ENCODE measurements around the gene ABCA13.

Gene ABCA13

GRCh38 chr7:48311464-48312100 is 140.3 kb downstream of the ABCA13 start:
- no peaks in the 10 kb centered on the region for H3K9me3 ChIP-seq (ENCODE audit: insufficient read depth, low read depth, low read length)

GRCh38 chr7:48312151-48312550 is 140.9 kb downstream of the ABCA13 start:
- no peak for TF ChIP-seq EZH2phosphoT487 (IDR thresholded peaks at IDR 0.05; ENCODE audit: borderline replicate concordance)
- no peak for TF ChIP-seq CTCF (conservative IDR thresholded peaks at IDR 0.05; ENCODE audit: low read length)
- H3K4me1 ChIP-seq (ENCODE audit: insufficient read depth, low read length, poor library complexity, severe bottlenecking) = no peaks in the 10 kb centered on the region
- no peaks in the 10 kb centered on the region for H3F3A ChIP-seq (ENCODE audit: low read depth)
- H3K9me2 ChIP-seq (replicated peaks; ENCODE audit: low read depth, low read length) = no peaks in the 10 kb centered on the region
- no peaks in the 10 kb centered on the region for H3K9me3 ChIP-seq (ENCODE audit: insufficient read depth, low read depth, low read length)
- no peak overlapping the region for H3K9ac ChIP-seq (ENCODE audit: low read depth, low read length, poor library complexity, severe bottlenecking)
- no peak overlapping the region for H3K4me2 ChIP-seq (ENCODE audit: low read depth, low read length, poor library complexity, severe bottlenecking)
- H3K36me3 ChIP-seq (ENCODE audit: insufficient read depth, low read length) = no peaks in the 10 kb centered on the region
- H3K27me3 ChIP-seq (ENCODE audit: insufficient read depth, low read length, poor library complexity, severe bottlenecking) = no peaks in the 10 kb centered on the region
- no peaks in the 10 kb centered on the region for H4K20me1 ChIP-seq (ENCODE audit: insufficient read depth, low read length, poor library complexity, severe bottlenecking)
- H3K79me2 ChIP-seq (ENCODE audit: insufficient read depth, low read length) = no peaks in the 10 kb centered on the region
- no peak overlapping the region for H3K4me3 ChIP-seq (ENCODE audit: low read length, poor library complexity, severe bottlenecking)
- no peak overlapping the region for H2AFZ ChIP-seq (ENCODE audit: low read length)

More at GRCh38 chr7:48311464-48312100, 140.3 kb downstream of the ABCA13 start:
- no peaks in the 10 kb centered on the region for H3F3A ChIP-seq (ENCODE audit: low read depth)
- H3K79me2 ChIP-seq (ENCODE audit: insufficient read depth, low read length) = no peaks in the 10 kb centered on the region
- H3K4me3 ChIP-seq (ENCODE audit: low read length, poor library complexity, severe bottlenecking) = no peak overlapping the region
- H3K36me3 ChIP-seq (ENCODE audit: insufficient read depth, low read length) = no peaks in the 10 kb centered on the region
- H2AFZ ChIP-seq (ENCODE audit: low read length) = no peak overlapping the region
- H3K4me1 ChIP-seq (ENCODE audit: insufficient read depth, low read length, poor library complexity, severe bottlenecking) = no peaks in the 10 kb centered on the region
- no peaks in the 10 kb centered on the region for H4K20me1 ChIP-seq (ENCODE audit: insufficient read depth, low read length, poor library complexity, severe bottlenecking)
- no peaks in the 10 kb centered on the region for H3K27me3 ChIP-seq (ENCODE audit: insufficient read depth, low read length, poor library complexity, severe bottlenecking)
- H3K4me2 ChIP-seq (ENCODE audit: low read depth, low read length, poor library complexity, severe bottlenecking) = no peak overlapping the region
- no peaks in the 10 kb centered on the region for H3K9me2 ChIP-seq (replicated peaks; ENCODE audit: low read depth, low read length)
- no peak overlapping the region for H3K9ac ChIP-seq (ENCODE audit: low read depth, low read length, poor library complexity, severe bottlenecking)
- TF ChIP-seq CTCF (conservative IDR thresholded peaks at IDR 0.05; ENCODE audit: low read length) = no peak
- TF ChIP-seq EZH2phosphoT487 (IDR thresholded peaks at IDR 0.05; ENCODE audit: borderline replicate concordance) = no peak

- H3K36me3 ChIP-seq (ENCODE audit: insufficient read depth, low read length) = no peaks in the 10 kb centered on the region
These were observed 145.5 kb downstream of the ABCA13 start for GRCh38 chr7:48316768-48317167.

More at GRCh38 chr7:48316768-48317167, 145.5 kb downstream of the ABCA13 start:
- no peak overlapping the region for H3K9ac ChIP-seq (ENCODE audit: low read depth, low read length, poor library complexity, severe bottlenecking)
- H3K9me3 ChIP-seq (ENCODE audit: insufficient read depth, low read depth, low read length) = no peaks in the 10 kb centered on the region
- H2AFZ ChIP-seq (ENCODE audit: low read length) = no peak overlapping the region
- H3K9me2 ChIP-seq (replicated peaks; ENCODE audit: low read depth, low read length) = no peaks in the 10 kb centered on the region
- no peak overlapping the region for H3K4me2 ChIP-seq (ENCODE audit: low read depth, low read length, poor library complexity, severe bottlenecking)
- H3K27me3 ChIP-seq (ENCODE audit: insufficient read depth, low read length, poor library complexity, severe bottlenecking) = no peaks in the 10 kb centered on the region
- H3K4me3 ChIP-seq (ENCODE audit: low read length, poor library complexity, severe bottlenecking) = no peak overlapping the region
- H3K79me2 ChIP-seq (ENCODE audit: insufficient read depth, low read length) = no peaks in the 10 kb centered on the region
- H3K4me1 ChIP-seq (ENCODE audit: insufficient read depth, low read length, poor library complexity, severe bottlenecking) = no peaks in the 10 kb centered on the region
- TF ChIP-seq CTCF (conservative IDR thresholded peaks at IDR 0.05; ENCODE audit: low read length) (no peak), EZH2phosphoT487 (IDR thresholded peaks at IDR 0.05; ENCODE audit: borderline replicate concordance) (no peak)
- H3F3A ChIP-seq (ENCODE audit: low read depth) = no peaks in the 10 kb centered on the region
- H4K20me1 ChIP-seq (ENCODE audit: insufficient read depth, low read length, poor library complexity, severe bottlenecking) = no peaks in the 10 kb centered on the region

Measured in Loucy (cell line).